GM10266 (cell line): ENCODE data around the gene HDAC7.

Experiments
- DNase-seq: peaks from one replicate; pipeline ENCODE4 v3.0.0; 2012; ENCODE audit errors: extremely low spot score
- TF ChIP-seq, protein P1 (sequence below): IDR thresholded peaks from 2 replicates; pipeline ENCODE4 v1.5.1; 2012; ENCODE audit warnings: mild to moderate bottlenecking, low read depth; ENCODE audit not compliant: control insufficient read depth, insufficient read depth; ENCODE audit errors: missing control alignments

The HDAC7 gene

DNA sequence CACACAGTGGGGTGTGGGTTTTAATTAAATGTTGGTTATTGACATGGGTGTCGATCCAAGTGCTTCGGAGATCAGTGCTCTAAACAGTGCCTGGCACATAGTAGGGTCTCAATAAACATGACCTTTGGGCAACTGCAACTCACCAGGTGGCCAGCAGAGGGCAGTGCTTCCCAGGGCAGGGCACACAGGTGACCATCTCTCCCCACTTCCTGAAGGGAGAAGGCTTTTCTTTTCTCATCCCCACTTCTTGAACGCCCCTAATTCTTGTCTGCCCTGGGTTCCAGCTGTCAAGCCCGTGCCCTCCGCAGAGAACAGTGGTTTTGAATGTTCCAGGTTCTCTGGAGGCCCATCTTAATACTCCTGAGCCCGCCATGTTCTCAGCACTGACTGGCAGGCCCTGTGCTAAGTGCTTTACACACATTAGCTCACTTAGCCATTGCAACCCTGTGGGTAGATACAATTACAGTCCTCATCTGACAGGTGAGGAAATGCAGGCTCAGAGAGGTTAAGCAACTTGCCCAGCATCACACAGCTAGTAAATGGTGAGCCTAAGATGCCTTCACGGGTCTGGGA is 77.4 kb downstream of the HDAC7 start:
- DNase-seq: peak; percentile 61
- TF ChIP-seq, protein P1, sequence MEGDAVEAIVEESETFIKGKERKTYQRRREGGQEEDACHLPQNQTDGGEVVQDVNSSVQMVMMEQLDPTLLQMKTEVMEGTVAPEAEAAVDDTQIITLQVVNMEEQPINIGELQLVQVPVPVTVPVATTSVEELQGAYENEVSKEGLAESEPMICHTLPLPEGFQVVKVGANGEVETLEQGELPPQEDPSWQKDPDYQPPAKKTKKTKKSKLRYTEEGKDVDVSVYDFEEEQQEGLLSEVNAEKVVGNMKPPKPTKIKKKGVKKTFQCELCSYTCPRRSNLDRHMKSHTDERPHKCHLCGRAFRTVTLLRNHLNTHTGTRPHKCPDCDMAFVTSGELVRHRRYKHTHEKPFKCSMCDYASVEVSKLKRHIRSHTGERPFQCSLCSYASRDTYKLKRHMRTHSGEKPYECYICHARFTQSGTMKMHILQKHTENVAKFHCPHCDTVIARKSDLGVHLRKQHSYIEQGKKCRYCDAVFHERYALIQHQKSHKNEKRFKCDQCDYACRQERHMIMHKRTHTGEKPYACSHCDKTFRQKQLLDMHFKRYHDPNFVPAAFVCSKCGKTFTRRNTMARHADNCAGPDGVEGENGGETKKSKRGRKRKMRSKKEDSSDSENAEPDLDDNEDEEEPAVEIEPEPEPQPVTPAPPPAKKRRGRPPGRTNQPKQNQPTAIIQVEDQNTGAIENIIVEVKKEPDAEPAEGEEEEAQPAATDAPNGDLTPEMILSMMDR: peak; percentile 99

DNA sequence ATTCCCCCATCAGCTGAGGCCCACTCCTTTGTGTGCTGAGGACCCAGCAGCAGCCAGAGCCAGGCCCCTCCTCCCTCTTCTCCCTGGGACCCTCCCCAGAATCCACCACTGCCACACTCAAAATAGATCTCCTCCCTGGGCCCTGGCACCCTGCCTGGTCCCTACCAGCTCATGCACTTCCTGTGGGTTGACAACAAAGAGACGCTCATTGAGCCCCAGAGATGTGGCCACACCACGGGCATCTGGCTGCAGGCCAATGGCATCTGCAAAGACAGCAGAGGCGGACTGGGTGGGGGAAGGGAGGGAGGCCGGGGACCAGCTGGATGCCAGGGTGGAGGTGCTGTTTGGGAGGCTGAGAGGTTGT is 78.4 kb downstream of the HDAC7 start:
- no peak for DNase-seq
- TF ChIP-seq, protein P1: no peak

DNA sequence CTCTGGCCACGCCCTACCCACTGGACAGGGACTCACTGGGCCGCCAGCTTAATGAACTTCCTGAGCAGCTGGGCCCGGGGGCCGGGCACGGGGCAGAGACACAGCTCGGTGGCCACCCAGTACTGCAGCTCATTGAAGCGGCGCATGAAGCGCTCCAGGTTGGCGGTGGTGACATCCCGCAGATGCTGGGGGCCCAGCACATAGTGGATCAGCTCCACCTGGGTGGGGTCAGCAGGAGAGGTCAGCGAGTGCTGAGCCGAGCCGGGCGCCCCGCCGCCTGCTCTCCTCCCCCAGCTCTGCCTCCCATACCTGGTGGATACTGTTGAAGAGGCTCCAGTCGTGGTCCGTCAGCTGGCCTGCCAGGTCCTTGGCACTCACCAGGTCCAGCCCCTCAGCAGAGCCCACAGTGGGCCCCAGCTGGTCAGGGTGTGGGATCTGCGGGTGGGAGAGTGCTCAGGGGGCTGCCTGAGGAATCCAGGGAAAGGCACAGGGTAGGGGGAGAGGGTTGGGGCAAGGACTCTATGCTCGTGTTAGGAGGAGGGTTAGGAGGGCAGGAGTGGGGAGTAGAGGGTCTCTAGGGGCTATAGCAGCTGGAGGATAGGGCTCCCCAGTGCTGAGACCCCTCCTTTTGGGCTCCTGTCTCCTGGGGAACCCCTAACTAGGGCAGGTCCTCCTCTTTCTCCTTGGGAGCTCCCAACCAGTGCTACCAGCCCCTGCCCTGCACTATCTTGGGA is 78.9 kb downstream of the HDAC7 start:
- no peak for DNase-seq
- TF ChIP-seq, protein P1: peak; percentile 6

DNA sequence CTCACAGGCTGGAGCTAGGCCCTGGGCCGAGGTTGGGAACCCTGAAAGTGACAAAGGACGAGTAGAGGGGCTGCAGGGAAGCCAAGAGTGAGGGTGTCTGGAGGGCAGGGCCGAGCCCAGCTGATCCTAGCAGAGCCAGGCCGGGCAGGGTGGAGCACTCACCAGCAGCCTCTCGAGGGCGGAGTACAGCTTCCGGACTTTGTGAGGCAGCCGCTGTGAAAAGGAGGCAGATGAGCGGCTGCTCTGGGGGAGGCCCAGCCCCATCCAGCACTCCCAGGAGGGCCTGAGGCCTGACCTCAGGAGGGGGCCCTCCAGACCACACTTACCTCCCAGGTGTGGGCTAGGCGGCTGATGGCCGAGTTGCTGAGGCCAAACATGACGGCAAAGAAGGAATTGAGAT is 79.7 kb downstream of the HDAC7 start:
- peak; percentile 60 for DNase-seq
- TF ChIP-seq, protein P1: no peak

DNA sequence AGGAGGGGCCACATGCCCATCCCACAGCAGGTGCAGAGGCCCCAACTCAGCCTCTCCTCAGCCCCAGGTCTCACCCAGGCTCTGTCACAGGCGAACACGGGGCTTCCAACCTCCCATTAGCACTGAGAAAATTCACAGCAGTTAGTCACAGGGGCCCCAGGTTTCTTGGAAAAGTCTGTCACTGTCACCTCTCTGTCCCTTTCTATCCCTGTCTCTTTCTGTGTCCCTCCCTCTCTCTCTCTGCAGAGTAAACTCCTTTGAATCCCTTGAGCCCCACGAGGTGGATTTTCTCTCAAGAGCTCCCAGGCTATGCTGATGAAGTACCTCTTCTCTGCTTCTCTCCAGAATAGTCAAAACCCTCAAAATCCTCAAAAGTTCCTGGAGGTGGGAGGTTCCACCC is 80.4 kb downstream of the HDAC7 start:
- TF ChIP-seq, protein P1: no peak
- DNase-seq: no peak

DNA sequence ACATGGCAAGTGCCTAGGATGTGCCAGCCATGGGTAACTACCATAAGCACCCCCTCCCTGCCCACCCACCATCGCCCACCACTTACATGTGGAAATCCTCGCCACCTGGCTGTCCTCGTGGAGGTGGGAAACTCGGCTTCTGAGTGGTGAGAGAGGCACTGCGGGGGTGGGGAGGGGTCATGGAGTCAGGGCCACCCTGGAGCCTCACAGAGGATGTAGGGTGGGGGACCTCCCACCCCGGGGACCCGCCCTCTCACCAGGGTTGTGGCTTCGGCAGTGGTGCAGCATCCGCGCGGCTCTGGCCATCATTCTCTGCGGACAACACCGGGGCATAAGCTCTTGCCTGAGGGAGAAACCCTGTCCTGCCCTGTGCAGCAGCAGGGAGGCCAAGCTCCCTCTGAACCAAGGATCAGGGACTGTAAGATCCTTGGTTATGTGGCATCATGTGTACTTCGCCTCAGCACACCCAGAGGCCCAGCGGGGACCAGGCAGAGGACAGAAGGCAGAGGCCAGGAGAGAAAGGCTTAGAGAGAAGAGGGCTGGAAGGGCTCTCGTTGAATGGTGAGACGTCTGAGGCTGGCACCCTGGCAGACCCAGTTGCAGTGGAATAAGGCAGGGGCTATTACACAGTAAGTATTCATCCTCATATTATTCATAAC is 81.6 kb downstream of the HDAC7 start:
- TF ChIP-seq, protein P1: no peak
- no peak for DNase-seq
